ENCODE results near the gene PHF19.
A peak's percentile ranks its signal among the peaks of the same experiment; 100 is the strongest.

The PHF19 gene

DNA sequence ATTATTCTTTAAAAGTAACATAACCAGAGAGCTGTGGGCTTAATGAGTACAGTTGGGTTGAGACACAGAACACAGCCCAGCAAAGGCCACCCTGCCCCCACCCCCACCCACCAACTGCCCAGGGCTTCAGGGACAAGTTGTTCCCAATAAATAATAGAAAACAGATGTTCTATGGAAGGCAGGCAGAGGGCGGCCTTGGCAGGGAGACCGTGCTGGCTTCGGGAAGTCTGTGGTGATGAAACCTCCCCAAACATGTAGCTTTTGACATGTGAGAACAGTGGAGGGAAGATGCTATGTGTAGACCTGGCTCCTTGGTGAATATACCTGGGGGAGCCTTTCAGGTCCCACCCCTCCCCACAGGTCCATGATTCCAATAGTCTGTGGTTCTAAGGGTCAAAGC, 39.6 kb upstream of the PHF19 start:
- peak overlapping the region; percentile 78 for H3K27ac ChIP-seq
- TF ChIP-seq ZFX (IDR thresholded peaks at IDR 0.05; ENCODE audit: borderline replicate concordance), result no peak
- TF ChIP-seq, protein P1, sequence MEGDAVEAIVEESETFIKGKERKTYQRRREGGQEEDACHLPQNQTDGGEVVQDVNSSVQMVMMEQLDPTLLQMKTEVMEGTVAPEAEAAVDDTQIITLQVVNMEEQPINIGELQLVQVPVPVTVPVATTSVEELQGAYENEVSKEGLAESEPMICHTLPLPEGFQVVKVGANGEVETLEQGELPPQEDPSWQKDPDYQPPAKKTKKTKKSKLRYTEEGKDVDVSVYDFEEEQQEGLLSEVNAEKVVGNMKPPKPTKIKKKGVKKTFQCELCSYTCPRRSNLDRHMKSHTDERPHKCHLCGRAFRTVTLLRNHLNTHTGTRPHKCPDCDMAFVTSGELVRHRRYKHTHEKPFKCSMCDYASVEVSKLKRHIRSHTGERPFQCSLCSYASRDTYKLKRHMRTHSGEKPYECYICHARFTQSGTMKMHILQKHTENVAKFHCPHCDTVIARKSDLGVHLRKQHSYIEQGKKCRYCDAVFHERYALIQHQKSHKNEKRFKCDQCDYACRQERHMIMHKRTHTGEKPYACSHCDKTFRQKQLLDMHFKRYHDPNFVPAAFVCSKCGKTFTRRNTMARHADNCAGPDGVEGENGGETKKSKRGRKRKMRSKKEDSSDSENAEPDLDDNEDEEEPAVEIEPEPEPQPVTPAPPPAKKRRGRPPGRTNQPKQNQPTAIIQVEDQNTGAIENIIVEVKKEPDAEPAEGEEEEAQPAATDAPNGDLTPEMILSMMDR (IDR thresholded peaks at IDR 0.05), result peak; percentile 69

DNA sequence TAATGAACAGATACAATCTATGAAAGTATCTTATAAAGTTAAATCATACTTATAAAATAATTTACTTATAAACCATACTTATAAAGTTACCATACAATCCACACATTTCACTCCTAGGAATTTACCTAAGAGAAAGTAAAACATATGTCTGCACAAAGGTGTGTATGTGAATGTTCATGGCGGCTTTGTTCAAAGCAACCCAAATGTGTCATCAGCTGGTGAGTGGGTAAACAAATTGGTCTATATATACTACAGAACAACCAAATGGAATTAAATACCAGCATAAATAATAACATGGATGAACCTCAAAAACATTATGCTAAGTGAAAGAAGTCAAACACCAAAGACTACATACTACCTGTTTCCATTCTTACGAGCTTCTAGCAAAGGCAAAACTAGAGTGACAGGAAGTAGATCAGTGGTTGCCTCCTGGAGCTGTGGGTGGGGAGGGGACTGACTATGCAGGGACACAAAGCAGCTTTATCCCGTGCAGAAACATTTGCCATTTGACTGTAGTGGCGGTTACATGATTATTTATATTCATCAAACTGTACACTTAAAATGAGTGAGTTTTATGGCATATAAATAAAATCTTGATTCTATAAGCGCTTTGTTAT, 39.0 kb upstream of the PHF19 start:
- peak overlapping the region; percentile 78 for H3K27ac ChIP-seq
- no peak for TF ChIP-seq ZFX (IDR thresholded peaks at IDR 0.05; ENCODE audit: borderline replicate concordance)
- TF ChIP-seq, protein P1 (IDR thresholded peaks at IDR 0.05), result no peak

DNA sequence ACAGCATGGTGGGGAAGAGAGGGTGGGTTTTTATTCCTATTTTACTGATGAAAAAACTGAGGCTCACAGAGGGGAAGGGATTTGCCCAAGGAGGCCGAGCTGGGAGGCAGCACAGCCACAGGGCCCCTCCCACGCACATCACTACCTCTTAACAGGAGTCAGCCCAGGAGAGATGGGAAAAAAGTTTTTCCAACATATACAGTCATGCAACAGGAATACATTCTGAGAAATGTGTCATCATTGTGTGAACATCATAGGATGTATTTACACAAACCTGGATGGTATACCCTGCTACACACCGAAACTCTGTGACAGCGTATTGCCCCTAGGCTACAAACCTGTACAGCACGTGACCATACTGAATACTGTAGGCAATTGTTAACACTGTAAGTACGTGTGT, 38.0 kb upstream of the PHF19 start:
- TF ChIP-seq, protein P1 (IDR thresholded peaks at IDR 0.05), result no peak
- no peak for TF ChIP-seq ZFX (IDR thresholded peaks at IDR 0.05; ENCODE audit: borderline replicate concordance)

DNA sequence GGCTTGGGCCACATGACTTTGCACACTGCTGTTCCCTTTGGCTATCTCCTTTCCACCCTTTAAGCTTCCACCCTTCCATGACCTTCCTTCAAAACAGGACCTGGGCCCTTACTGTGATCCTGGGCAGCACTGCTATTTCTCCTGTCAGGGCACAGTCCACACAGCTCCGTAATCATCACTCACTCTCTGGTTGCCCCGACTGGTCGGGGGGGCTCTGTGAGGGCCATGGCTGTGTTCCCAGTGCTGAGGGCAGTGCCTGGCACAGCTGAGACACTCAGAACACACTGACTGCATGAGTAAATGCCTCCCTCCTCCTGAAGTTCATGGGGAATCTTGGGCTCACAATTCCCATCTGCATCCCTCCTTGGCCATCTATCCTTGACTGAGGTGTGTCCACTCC, 37.4 kb upstream of the PHF19 start:
- H3K27ac ChIP-seq, result peak overlapping the region; percentile 78
- TF ChIP-seq, protein P1 (IDR thresholded peaks at IDR 0.05), result no peak
- TF ChIP-seq ZFX (IDR thresholded peaks at IDR 0.05; ENCODE audit: borderline replicate concordance), result no peak

More for the DNA sequence above, 38.0 kb upstream of the PHF19 start:
- H3K27ac ChIP-seq, result peak overlapping the region; percentile 78

DNA sequence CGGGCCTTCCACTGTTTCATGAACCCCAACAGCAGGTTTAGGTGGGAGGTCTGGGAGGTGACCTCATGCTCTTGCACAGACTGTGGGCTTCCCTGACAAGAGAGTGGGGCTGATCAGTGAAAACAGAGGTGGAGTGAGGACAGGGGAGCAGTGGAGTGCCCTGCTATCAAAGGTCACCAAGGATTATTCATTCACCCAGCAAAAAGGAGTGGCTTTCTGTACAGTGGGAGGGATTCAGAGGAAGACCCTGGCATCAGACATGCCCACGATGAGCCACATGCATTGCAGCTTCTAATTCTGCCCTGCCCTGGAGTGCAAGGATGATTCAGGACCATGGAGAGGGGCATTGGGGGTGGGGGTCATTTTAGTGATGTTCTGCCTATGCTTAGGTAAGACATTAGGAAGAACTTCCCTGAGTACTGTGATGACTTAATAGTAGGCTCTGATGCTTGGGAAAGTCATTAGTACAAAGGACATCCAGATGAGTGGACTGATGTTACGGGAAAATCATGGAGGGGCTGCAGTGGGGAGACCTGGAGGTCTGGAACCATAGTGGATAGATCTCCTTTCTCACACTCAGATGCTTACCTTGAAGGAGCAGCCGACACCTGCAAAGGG, 36.8 kb upstream of the PHF19 start:
- TF ChIP-seq, protein P1 (IDR thresholded peaks at IDR 0.05), result no peak
- no peak for TF ChIP-seq ZFX (IDR thresholded peaks at IDR 0.05; ENCODE audit: borderline replicate concordance)

DNA sequence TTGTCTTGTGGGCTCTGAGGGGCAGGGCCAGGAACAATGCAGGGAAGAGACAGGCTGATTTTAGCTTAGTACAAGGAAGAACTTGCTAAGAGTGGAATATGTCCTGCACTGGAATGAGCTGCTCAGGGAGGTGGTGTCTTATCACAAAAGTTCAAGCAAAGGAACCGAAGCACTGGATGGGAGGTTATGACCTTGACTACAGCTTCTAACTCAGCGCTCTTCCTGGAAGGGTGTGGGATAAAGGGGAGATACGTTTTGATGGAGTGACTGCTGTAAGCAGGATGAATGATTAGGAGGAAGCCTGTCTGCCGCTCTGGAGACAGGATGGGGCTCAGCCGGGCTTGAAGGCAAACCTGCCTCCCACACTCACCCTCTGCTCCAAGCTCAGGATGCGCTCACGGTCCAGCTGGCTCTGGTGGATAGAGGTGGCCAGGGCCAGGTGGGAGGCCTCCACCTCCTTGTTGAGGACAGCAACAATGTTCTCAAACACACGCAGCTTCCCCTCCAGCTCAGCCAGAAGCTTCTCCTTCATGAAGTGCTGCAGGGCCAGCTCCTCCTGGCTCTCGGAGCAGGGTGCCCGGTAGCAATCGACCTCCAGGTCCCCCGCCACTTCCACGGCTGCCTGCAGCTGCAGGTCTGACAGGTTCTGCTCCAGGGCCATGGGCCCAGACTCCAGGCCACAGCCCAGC, 36.1 kb upstream of the PHF19 start:
- no peak for TF ChIP-seq ZFX (IDR thresholded peaks at IDR 0.05; ENCODE audit: borderline replicate concordance)
- TF ChIP-seq, protein P1 (IDR thresholded peaks at IDR 0.05), result no peak
- no peak overlapping the region for H3K27ac ChIP-seq

More for the DNA sequence above, 36.8 kb upstream of the PHF19 start:
- no peak overlapping the region for H3K27ac ChIP-seq

Measured in 22Rv1 (cell line).